HepG2 (cell line): Measurements from ENCODE around the gene NMRAL1. TPM values are rescaled to one million over a fixed set of nuclear protein-coding genes. Genes with fewer than 3 reads are reported as not detected.

ENCODE experiments used
- AKAP8 ChIP-seq: sonication (generic); formaldehyde crosslinking; IDR thresholded peaks from 2 replicates; pipeline ENCODE4 v1.5.1; 2020; ENCODE audit warnings: mild to moderate bottlenecking, missing genetic modification reagents
- ARNT2 ChIP-seq: sonication (generic); formaldehyde crosslinking; IDR thresholded peaks from 2 replicates; pipeline ENCODE4 v1.8.0; 2022; ENCODE audit warnings: mild to moderate bottlenecking, low read depth, missing genetic modification reagents, moderate library complexity
- CBX2 ChIP-seq, 2 experiments: fragments of 200-600 bp in 1 of 2; sonication (generic); formaldehyde crosslinking in 1 of 2; IDR thresholded peaks; 2 replicates each; pipeline versions ENCODE4 v1.7.0 to v1.8.1; 2018 to 2022; ENCODE audit warnings: low read depth in 2 of 2, low read length in 1 of 2, mild to moderate bottlenecking in 1 of 2, missing genetic modification reagents in 1 of 2
- HDAC2 ChIP-seq: sonication (generic); formaldehyde crosslinking; IDR thresholded peaks from 2 replicates; pipeline ENCODE4 v1.4.0; 2020; ENCODE audit warnings: missing genetic modification reagents
- MTA3 ChIP-seq: sonication (generic); formaldehyde crosslinking; IDR thresholded peaks from 2 replicates; pipeline ENCODE4 v1.4.0; 2020; ENCODE audit warnings: missing genetic modification reagents
- NCOA1 ChIP-seq: sonication (generic); formaldehyde crosslinking; IDR thresholded peaks from 2 replicates; pipeline ENCODE4 v1.9.0; 2021; ENCODE audit warnings: missing genetic modification reagents
- NFIC ChIP-seq: IDR thresholded peaks from 2 replicates; pipeline ENCODE4 v1.6.1; 2012; ENCODE audit warnings: mild to moderate bottlenecking, low read length, inconsistent platforms
- NR2F2 ChIP-seq: IDR thresholded peaks from 2 replicates; pipeline ENCODE4 v1.6.1; 2012; ENCODE audit warnings: low read depth, inconsistent platforms, borderline replicate concordance
- RARA ChIP-seq: IDR thresholded peaks from 2 replicates; pipeline ENCODE4 v1.6.1; 2016; ENCODE audit warnings: missing genetic modification reagents, missing compliant biosample characterization
- SP4 ChIP-seq: sonication (generic); formaldehyde crosslinking; IDR thresholded peaks from 2 replicates; pipeline ENCODE4 v1.8.1; 2023; ENCODE audit warnings: mild to moderate bottlenecking, missing genetic modification reagents
- ZFP1 ChIP-seq: IDR thresholded peaks from 2 replicates; pipeline ENCODE4 v1.6.1; 2016
- ZNF18 ChIP-seq: sonication (generic); formaldehyde crosslinking; IDR thresholded peaks from 2 replicates; pipeline ENCODE4 v1.8.0; 2022; ENCODE audit warnings: mild to moderate bottlenecking, missing genetic modification reagents; ENCODE audit not compliant: insufficient replicate concordance
- ZNF205 ChIP-seq: IDR thresholded peaks from 2 replicates; pipeline ENCODE4 v1.6.1; 2018; ENCODE audit warnings: missing biosample characterization, missing genetic modification reagents
- ZNF264 ChIP-seq: sonication (generic); formaldehyde crosslinking; IDR thresholded peaks from 2 replicates; pipeline ENCODE4 v1.4.0; 2020; ENCODE audit warnings: missing genetic modification reagents
- ZNF44 ChIP-seq: sonication (generic); formaldehyde crosslinking; IDR thresholded peaks from 2 replicates; pipeline ENCODE4 v1.5.1; 2020; ENCODE audit warnings: mild to moderate bottlenecking, missing genetic modification reagents
- ZSCAN21 ChIP-seq: sonication (generic); formaldehyde crosslinking; IDR thresholded peaks from 2 replicates; pipeline ENCODE4 v1.8.0; 2022; ENCODE audit warnings: mild to moderate bottlenecking, missing genetic modification reagents, moderate library complexity, borderline replicate concordance
- polyA plus RNA-seq, 8 experiments: library from polyadenylated mRNA; depleted of rRNA in 3 of 8; stranded (reverse) in 7 of 8; unstranded in 1 of 8; fragments of >200 nt; fragmentation: Illumina TruSeq in 4 of 8; extraction: Trizol in 4 of 8; gene quantifications; 2 replicates each; pipeline versions ENCODE4 v1.2.1 to v1.2.3, GENCODE V29; 2011 to 2016; ENCODE audit warnings: low read depth in 4 of 8, missing spikeins in 1 of 8, mixed read lengths in 1 of 8; ENCODE audit not compliant: insufficient read depth in 1 of 8
- total RNA-seq, 5 experiments: library from RNA; depleted of rRNA; stranded (reverse); fragments of >200 nt; fragmentation: Illumina TruSeq; extraction: Trizol; gene quantifications; 2 replicates each; pipeline ENCODE4 v1.2.3, GENCODE V29; 2016; ENCODE audit warnings: low read depth in 1 of 5
- TF ChIP-seq, protein P1 (sequence below): sonication (generic); formaldehyde crosslinking; IDR thresholded peaks from 2 replicates; pipeline ENCODE4 v1.5.1; 2020; ENCODE audit warnings: mild to moderate bottlenecking, missing genetic modification reagents, moderate library complexity
- TF ChIP-seq, protein P2 (sequence below): sonication (generic); formaldehyde crosslinking; IDR thresholded peaks from 2 replicates; pipeline ENCODE4 v1.5.0; 2020; ENCODE audit warnings: mild to moderate bottlenecking, missing genetic modification reagents, borderline replicate concordance
- TF ChIP-seq, protein P3 (sequence below): IDR thresholded peaks from 2 replicates; pipeline ENCODE4 v1.6.1; 2012; ENCODE audit warnings: inconsistent platforms

The NMRAL1 gene
- total and polyA plus RNA-seq, 2 of the 13 experiments (the other 11 are each of a cell fraction or from before 2014, with no cell fraction given): 30.8 to 33.1 TPM

GRCh38 chr16:4416200-4417032 lies 58.0 kb downstream of the NMRAL1 start, which contains the start of gene CORO7 (continued):
- TF ChIP-seq, protein P1, sequence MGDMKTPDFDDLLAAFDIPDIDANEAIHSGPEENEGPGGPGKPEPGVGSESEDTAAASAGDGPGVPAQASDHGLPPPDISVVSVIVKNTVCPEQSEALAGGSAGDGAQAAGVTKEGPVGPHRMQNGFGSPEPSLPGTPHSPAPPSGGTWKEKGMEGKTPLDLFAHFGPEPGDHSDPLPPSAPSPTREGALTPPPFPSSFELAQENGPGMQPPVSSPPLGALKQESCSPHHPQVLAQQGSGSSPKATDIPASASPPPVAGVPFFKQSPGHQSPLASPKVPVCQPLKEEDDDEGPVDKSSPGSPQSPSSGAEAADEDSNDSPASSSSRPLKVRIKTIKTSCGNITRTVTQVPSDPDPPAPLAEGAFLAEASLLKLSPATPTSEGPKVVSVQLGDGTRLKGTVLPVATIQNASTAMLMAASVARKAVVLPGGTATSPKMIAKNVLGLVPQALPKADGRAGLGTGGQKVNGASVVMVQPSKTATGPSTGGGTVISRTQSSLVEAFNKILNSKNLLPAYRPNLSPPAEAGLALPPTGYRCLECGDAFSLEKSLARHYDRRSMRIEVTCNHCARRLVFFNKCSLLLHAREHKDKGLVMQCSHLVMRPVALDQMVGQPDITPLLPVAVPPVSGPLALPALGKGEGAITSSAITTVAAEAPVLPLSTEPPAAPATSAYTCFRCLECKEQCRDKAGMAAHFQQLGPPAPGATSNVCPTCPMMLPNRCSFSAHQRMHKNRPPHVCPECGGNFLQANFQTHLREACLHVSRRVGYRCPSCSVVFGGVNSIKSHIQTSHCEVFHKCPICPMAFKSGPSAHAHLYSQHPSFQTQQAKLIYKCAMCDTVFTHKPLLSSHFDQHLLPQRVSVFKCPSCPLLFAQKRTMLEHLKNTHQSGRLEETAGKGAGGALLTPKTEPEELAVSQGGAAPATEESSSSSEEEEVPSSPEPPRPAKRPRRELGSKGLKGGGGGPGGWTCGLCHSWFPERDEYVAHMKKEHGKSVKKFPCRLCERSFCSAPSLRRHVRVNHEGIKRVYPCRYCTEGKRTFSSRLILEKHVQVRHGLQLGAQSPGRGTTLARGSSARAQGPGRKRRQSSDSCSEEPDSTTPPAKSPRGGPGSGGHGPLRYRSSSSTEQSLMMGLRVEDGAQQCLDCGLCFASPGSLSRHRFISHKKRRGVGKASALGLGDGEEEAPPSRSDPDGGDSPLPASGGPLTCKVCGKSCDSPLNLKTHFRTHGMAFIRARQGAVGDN (CRISPR knock-in tag): peak; percentile 84
- TF ChIP-seq ZSCAN21 (CRISPR knock-in tag) (0 out of 2 replicates have a peak, but pooled peaks have one; percentile 24), ZNF264 (CRISPR knock-in tag) (0 out of 2 replicates have a peak, but pooled peaks have one; percentile 60), ZNF18 (CRISPR knock-in tag) (no peak), ARNT2 (CRISPR knock-in tag) (peak; percentile 75), NFIC (no peak), NR2F2 (no peak), RARA (CRISPR knock-in tag) (0 out of 2 replicates have a peak, but pooled peaks have one; percentile 12), HDAC2 (peak; percentile 73), ZNF44 (CRISPR knock-in tag) (peak; percentile 66; the same call in 1 of the 2 replicates), CBX2 (IDR thresholded peaks at IDR 0.05; ENCODE audit: low read depth, low read length) (no peak), CBX2 (CRISPR knock-in tag; IDR thresholded peaks at IDR 0.05; ENCODE audit: low read depth) (no peak), ZNF205 (CRISPR knock-in tag) (no peak), SP4 (CRISPR knock-in tag) (peak; percentile 99), AKAP8 (CRISPR knock-in tag) (peak; percentile 39; the same call in 1 of the 2 replicates), ZFP1 (no peak), NCOA1 (CRISPR knock-in tag) (no peak), MTA3 (CRISPR knock-in tag) (no peak)
- TF ChIP-seq, protein P2, sequence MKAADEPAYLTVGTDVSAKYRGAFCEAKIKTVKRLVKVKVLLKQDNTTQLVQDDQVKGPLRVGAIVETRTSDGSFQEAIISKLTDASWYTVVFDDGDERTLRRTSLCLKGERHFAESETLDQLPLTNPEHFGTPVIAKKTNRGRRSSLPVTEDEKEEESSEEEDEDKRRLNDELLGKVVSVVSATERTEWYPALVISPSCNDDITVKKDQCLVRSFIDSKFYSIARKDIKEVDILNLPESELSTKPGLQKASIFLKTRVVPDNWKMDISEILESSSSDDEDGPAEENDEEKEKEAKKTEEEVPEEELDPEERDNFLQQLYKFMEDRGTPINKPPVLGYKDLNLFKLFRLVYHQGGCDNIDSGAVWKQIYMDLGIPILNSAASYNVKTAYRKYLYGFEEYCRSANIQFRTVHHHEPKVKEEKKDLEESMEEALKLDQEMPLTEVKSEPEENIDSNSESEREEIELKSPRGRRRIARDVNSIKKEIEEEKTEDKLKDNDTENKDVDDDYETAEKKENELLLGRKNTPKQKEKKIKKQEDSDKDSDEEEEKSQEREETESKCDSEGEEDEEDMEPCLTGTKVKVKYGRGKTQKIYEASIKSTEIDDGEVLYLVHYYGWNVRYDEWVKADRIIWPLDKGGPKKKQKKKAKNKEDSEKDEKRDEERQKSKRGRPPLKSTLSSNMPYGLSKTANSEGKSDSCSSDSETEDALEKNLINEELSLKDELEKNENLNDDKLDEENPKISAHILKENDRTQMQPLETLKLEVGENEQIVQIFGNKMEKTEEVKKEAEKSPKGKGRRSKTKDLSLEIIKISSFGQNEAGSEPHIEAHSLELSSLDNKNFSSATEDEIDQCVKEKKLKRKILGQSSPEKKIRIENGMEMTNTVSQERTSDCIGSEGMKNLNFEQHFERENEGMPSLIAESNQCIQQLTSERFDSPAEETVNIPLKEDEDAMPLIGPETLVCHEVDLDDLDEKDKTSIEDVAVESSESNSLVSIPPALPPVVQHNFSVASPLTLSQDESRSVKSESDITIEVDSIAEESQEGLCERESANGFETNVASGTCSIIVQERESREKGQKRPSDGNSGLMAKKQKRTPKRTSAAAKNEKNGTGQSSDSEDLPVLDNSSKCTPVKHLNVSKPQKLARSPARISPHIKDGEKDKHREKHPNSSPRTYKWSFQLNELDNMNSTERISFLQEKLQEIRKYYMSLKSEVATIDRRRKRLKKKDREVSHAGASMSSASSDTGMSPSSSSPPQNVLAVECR (CRISPR knock-in tag): peak; percentile 78
- TF ChIP-seq, protein P3, sequence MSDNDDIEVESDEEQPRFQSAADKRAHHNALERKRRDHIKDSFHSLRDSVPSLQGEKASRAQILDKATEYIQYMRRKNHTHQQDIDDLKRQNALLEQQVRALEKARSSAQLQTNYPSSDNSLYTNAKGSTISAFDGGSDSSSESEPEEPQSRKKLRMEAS: peak; percentile 89
